Erythroblast (primary cell): ENCODE data around the gene SSX2IP.

Experiments used
- GATA1 ChIP-seq: IDR thresholded peaks from 2 replicates; pipeline ENCODE4 v1.6.1; 2011; ENCODE audit warnings: low read depth, mild to moderate bottlenecking, control low read depth, low read length, moderate library complexity
- POLR2A ChIP-seq: IDR thresholded peaks from 2 replicates; pipeline ENCODE4 v1.6.1; 2011; ENCODE audit warnings: mild to moderate bottlenecking, low read length

DNA sequence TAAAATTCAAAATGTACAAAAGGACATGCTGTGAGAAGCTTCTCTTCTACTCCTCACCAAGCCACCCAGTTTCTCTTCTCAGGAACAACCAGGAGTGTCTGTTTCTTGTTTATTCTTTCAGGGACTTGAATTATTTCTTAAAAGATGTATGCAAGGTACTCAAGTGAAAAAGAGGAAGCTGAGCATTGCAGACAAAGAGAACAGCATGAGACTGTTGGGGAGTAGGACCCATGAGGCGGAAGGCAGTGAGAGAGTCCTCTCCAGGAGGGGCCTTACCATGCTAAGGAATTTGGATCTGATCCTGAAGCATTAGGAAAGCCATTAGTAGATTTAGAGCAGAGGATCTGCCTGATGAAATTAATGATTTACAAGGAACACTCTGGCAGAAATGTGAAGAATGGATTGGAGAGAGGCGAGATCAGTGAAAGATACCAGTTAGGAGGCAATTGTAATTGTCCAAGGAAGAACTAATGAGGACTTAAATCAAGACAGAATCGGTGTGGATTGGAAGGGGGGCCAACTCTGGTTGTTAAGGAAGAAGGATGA is 14.7 kb upstream of the SSX2IP start:
- TF ChIP-seq POLR2A (no peak), GATA1 (no peak)
